Upper lobe of left lung (tissue), 6 donors: ENCODE results near the gene CTU1. TPM values are rescaled to one million over a fixed set of nuclear protein-coding genes. Genes with fewer than 3 reads are reported as not detected.

Experiments used
- ATAC-seq, 2 donors: fragments of 200-7000 bp; cut with Tn5 transposase; one replicate each; pipeline ENCODE4 v1.9.1; 2022; ENCODE audit warnings: mild to moderate bottlenecking in 2 of 2, moderate library complexity in 2 of 2; ENCODE audit not compliant: low FRiP score in 2 of 2
- DNase-seq, 2 donors: peaks; one replicate each; pipeline ENCODE4 v3.0.0-alpha.2; 2019 to 2020
- H3K27ac ChIP-seq, 4 donors: fragments of 200-600 bp; sonication (generic); one replicate each; pipeline ENCODE4 v1.5.1; 2016 to 2019
- H3K27me3 ChIP-seq, 4 donors: fragments of 200-600 bp; sonication (generic); one replicate each; pipeline ENCODE4 v1.5.1; 2017 to 2019
- H3K36me3 ChIP-seq, 4 donors: fragments of 200-600 bp; sonication (generic); one replicate each; pipeline ENCODE4 v1.5.1; 2016 to 2019
- H3K4me1 ChIP-seq, 4 donors: fragments of 200-600 bp; sonication (generic); one replicate each; pipeline ENCODE4 v1.5.1; 2018 to 2019
- H3K4me3 ChIP-seq, 4 donors: fragments of 200-600 bp; sonication (generic); one replicate each; pipeline ENCODE4 v1.5.1; 2017 to 2019; ENCODE audit warnings: mild to moderate bottlenecking in 2 of 4, moderate library complexity in 1 of 4
- H3K9me3 ChIP-seq, 4 donors: fragments of 200-600 bp; sonication (generic); one replicate each; pipeline ENCODE4 v1.5.1; 2018 to 2019
- EP300 ChIP-seq, 4 donors: sonication (generic); formaldehyde crosslinking; IDR thresholded peaks; one replicate each; pipeline ENCODE4 v1.5.1; 2017; ENCODE audit warnings: antibody characterized with exemption in 4 of 4, control low read depth in 2 of 4
- POLR2A ChIP-seq, 4 donors: fragments of 450-650 bp; IDR thresholded peaks; one replicate each; pipeline ENCODE4 v1.5.1; 2016 to 2017; ENCODE audit warnings: antibody characterized with exemption in 4 of 4, mild to moderate bottlenecking in 2 of 4
- POLR2AphosphoS5 ChIP-seq, 2 donors: sonication (generic); formaldehyde crosslinking; IDR thresholded peaks; one replicate each; pipeline ENCODE4 v1.5.1; 2017; ENCODE audit warnings: antibody characterized with exemption in 2 of 2
- WGBS, 2 donors: methylation state at CpG; one replicate each; pipeline ENCODE4 v1.1.5; 2017 to 2018; 5-methylcytosine and 5-hydroxymethylcytosine counted together
- total RNA-seq, 6 donors: library from RNA; depleted of rRNA in 4 of 6; stranded (reverse); fragments of >200 nt in 4 of 6; gene quantifications; one replicate each; pipeline versions ENCODE4 v1.1.0 to v1.2.1, GENCODE V29; 2016 to 2021
- TF ChIP-seq, protein P1 (sequence below), 6 experiments: fragments of 450-650 bp in 4 of 6; fragments of 200-600 bp in 2 of 6; sonication (generic) in 2 of 6; IDR thresholded peaks; one replicate each; pipeline ENCODE4 v1.5.1; 2016 to 2019; ENCODE audit warnings: antibody characterized with exemption in 6 of 6
- donor health status: DM: no; HTN: no; CAD: no; lungs with moderate emphysema.
- donor health status: DM: no; HTN: yes; CAD: no; lungs with severe emphysema.

CTU1 gene
- total RNA-seq, 6 donors from 2014 or later: 9.5 to 23.0 (median 15.1) TPM

- Histone ChIP-seq H3K4me1 (peaks cover 0 to 9% (median 4%) of the 10 kb centered on the region in 4 donors), H3K36me3 (no peaks in the 10 kb centered on the region), H3K27ac (no peak overlapping the region), H3K9me3 (no peaks in the 10 kb centered on the region), H3K4me3 (peak overlapping the region in 3 of 4 donors; percentile 15 to 35 (median 21)), H3K27me3 (peaks cover 0 to 16% (median 6%) of the 10 kb centered on the region in 4 donors)
- 12 to 16% methylated on average over 17 to 24 of the region's 25 CpGs for WGBS, 2 donors
- no peak for TF ChIP-seq EP300 (IDR thresholded peaks at IDR 0.05)
- TF ChIP-seq, protein P1, sequence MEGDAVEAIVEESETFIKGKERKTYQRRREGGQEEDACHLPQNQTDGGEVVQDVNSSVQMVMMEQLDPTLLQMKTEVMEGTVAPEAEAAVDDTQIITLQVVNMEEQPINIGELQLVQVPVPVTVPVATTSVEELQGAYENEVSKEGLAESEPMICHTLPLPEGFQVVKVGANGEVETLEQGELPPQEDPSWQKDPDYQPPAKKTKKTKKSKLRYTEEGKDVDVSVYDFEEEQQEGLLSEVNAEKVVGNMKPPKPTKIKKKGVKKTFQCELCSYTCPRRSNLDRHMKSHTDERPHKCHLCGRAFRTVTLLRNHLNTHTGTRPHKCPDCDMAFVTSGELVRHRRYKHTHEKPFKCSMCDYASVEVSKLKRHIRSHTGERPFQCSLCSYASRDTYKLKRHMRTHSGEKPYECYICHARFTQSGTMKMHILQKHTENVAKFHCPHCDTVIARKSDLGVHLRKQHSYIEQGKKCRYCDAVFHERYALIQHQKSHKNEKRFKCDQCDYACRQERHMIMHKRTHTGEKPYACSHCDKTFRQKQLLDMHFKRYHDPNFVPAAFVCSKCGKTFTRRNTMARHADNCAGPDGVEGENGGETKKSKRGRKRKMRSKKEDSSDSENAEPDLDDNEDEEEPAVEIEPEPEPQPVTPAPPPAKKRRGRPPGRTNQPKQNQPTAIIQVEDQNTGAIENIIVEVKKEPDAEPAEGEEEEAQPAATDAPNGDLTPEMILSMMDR (IDR thresholded peaks at IDR 0.05): no peak
- DNase-seq (peak in 1 of 2 donors; percentile 33), ATAC-seq (peak in 1 of 2 donors; percentile 19)
These were observed 42.8 kb downstream of the CTU1 start for GRCh38 chr19:51065221-51065960.

GRCh38 chr19:51064534-51065220 is 43.5 kb downstream of the CTU1 start, which contains the start of gene KLK13:
Gene KLK13 (minus strand): TSS chr19:51065092. CDS start chr19:51065067, 25 bp downstream.
- H3K4me3 ChIP-seq: peak within 1 kb of the TSS in 3 of 4 donors; percentile 15 to 35 (median 21)
- peak in 1 of 2 donors; percentile 81 for DNase-seq
- no peaks in the 10 kb centered on the region for H3K9me3 ChIP-seq
- peaks cover 0 to 9% (median 4%) of the 10 kb centered on the region in 4 donors for H3K4me1 ChIP-seq
- no peaks in the 10 kb centered on the region for H3K36me3 ChIP-seq
- ATAC-seq: peak in 1 of 2 donors; percentile 56
- TF ChIP-seq EP300 (IDR thresholded peaks at IDR 0.05) (no peak), POLR2AphosphoS5 (IDR thresholded peaks at IDR 0.05) (no peak), POLR2A (IDR thresholded peaks at IDR 0.05) (no peak)
- H3K27ac ChIP-seq: no peak within 1 kb of the TSS
- H3K27me3 ChIP-seq: peaks cover 0 to 16% (median 6%) of the 10 kb centered on the region in 4 donors
- WGBS, 2 donors: 18 to 36% methylated on average over 14 to 24 of the region's 38 CpGs

GRCh38 chr19:51063664-51064063 is 44.5 kb downstream of the CTU1 start:
- ATAC-seq: no peak
- H3K27me3 ChIP-seq: peaks cover 0 to 16% (median 6%) of the 10 kb centered on the region in 4 donors
- TF ChIP-seq POLR2A (IDR thresholded peaks at IDR 0.05): no peak
- TF ChIP-seq EP300 (IDR thresholded peaks at IDR 0.05): no peak
- TF ChIP-seq POLR2AphosphoS5 (IDR thresholded peaks at IDR 0.05): no peak
- TF ChIP-seq, protein P1 (IDR thresholded peaks at IDR 0.05): no peak
- no peak overlapping the region for H3K27ac ChIP-seq
- DNase-seq: no peak
- no peaks in the 10 kb centered on the region for H3K9me3 ChIP-seq
- 82 to 87% methylated on average over 7 of the region's 7 CpGs for WGBS, 2 donors
- peaks cover 0 to 9% (median 4%) of the 10 kb centered on the region in 4 donors for H3K4me1 ChIP-seq
- H3K4me3 ChIP-seq: no peak overlapping the region
- no peaks in the 10 kb centered on the region for H3K36me3 ChIP-seq

- WGBS, 2 donors: 0 to 89% methylated on average over 1 of the region's 1 CpG
- no peak for TF ChIP-seq EP300 (IDR thresholded peaks at IDR 0.05)
- TF ChIP-seq, protein P1 (IDR thresholded peaks at IDR 0.05): no peak
- no peak for TF ChIP-seq POLR2A (IDR thresholded peaks at IDR 0.05)
- no peak for TF ChIP-seq POLR2AphosphoS5 (IDR thresholded peaks at IDR 0.05)
- DNase-seq (no peak), ATAC-seq (no peak)
- Histone ChIP-seq H3K27ac (no peak overlapping the region), H3K27me3 (peaks cover 0 to 16% (median 6%) of the 10 kb centered on the region in 4 donors), H3K36me3 (no peaks in the 10 kb centered on the region), H3K9me3 (no peaks in the 10 kb centered on the region), H3K4me1 (peaks cover 0 to 9% (median 4%) of the 10 kb centered on the region in 4 donors), H3K4me3 (no peak overlapping the region)
These were observed 47.2 kb downstream of the CTU1 start for GRCh38 chr19:51060973-51061372.

DNA sequence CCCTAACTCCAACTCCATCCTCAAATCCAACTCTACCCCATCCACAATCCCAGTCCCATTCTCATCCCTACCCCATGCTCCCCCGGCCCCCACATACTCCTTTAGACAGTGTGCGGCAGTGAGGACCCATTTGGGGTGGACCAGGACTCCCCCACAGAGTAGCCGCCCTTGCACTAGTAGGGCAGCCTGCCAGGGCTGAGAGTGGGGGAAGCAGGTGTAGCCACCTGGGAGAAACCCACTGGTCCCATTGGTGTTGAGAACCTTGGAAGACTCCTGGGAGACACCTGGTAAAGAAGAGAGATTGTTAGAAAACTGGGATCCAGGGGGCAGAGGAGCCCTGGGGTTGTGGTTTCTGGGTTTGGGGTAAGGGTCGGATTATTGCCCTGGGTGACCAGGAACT is 47.9 kb downstream of the CTU1 start:
- no peak overlapping the region for H3K4me3 ChIP-seq
- DNase-seq (no peak), ATAC-seq (no peak)
- 67 to 84% methylated on average over 4 of the region's 4 CpGs for WGBS, 2 donors
- no peaks in the 10 kb centered on the region for H3K36me3 ChIP-seq
- no peak overlapping the region for H3K27ac ChIP-seq
- H3K9me3 ChIP-seq: no peaks in the 10 kb centered on the region
- H3K27me3 ChIP-seq: peaks cover 0 to 9% (median 4%) of the 10 kb centered on the region in 4 donors
- peaks cover 0 to 8% (median 4%) of the 10 kb centered on the region in 4 donors for H3K4me1 ChIP-seq
- TF ChIP-seq POLR2A (IDR thresholded peaks at IDR 0.05): no peak
